GM21447 (cell line): ENCODE measurements around the gene KCNJ4.
"Not testable (repeated sequence)": the region's sequence is repeated elsewhere in the genome, so short reads cannot be mapped to it uniquely, and the experiment has no call there.

ENCODE experiments used
- ATAC-seq: cut with Tn5 transposase; IDR thresholded peaks from one replicate; pipeline ENCODE4 v1.9.1; 2021; ENCODE audit not compliant: unreplicated experiment

The KCNJ4 gene

GRCh38 chr22:38414009-38414395 is 41.0 kb downstream of the KCNJ4 start:
- ATAC-seq = no peak

GRCh38 chr22:38413085-38414008 is 41.7 kb downstream of the KCNJ4 start:
- no peak for ATAC-seq

GRCh38 chr22:38412435-38413084 is 42.4 kb downstream of the KCNJ4 start:
- no peak for ATAC-seq

- no peak for ATAC-seq
Observed at GRCh38 chr22:38411016-38411415, 44.0 kb downstream of the KCNJ4 start.

GRCh38 chr22:38409916-38410315 is 45.1 kb downstream of the KCNJ4 start:
- not testable (repeated sequence) for ATAC-seq

GRCh38 chr22:38406617-38407016 is 48.4 kb downstream of the KCNJ4 start:
- no peak for ATAC-seq

- no peak for ATAC-seq
Observed at GRCh38 chr22:38404419-38404818, 50.6 kb downstream of the KCNJ4 start.

- ATAC-seq = no peak
Observed at GRCh38 chr22:38403812-38404211, 51.2 kb downstream of the KCNJ4 start.

- no peak for ATAC-seq
Observed at GRCh38 chr22:38402204-38402603, 52.8 kb downstream of the KCNJ4 start.

GRCh38 chr22:38401336-38402084 is 53.5 kb downstream of the KCNJ4 start:
- no peak for ATAC-seq

- ATAC-seq = not testable (repeated sequence)
Observed at GRCh38 chr22:38400256-38400655, 54.7 kb downstream of the KCNJ4 start.

GRCh38 chr22:38398609-38399461 is 56.2 kb downstream of the KCNJ4 start:
- ATAC-seq = peak; percentile 41

- not testable (repeated sequence) for ATAC-seq
Observed at GRCh38 chr22:38398181-38398608, 56.8 kb downstream of the KCNJ4 start.

- ATAC-seq = no peak
Observed at GRCh38 chr22:38397189-38398085, 57.6 kb downstream of the KCNJ4 start.

GRCh38 chr22:38396440-38397069 is 58.4 kb downstream of the KCNJ4 start:
- ATAC-seq = not testable (repeated sequence)

GRCh38 chr22:38395944-38396343 is 59.1 kb downstream of the KCNJ4 start:
- ATAC-seq = not testable (repeated sequence)

- not testable (repeated sequence) for ATAC-seq
Observed at GRCh38 chr22:38394929-38395624, 59.9 kb downstream of the KCNJ4 start.

- ATAC-seq = not testable (repeated sequence)
Observed at GRCh38 chr22:38389428-38389818, 65.6 kb downstream of the KCNJ4 start.
